ENCODE results near the gene FOXN3. TPM values are rescaled to one million over a fixed set of nuclear protein-coding genes. Genes with fewer than 3 reads are reported as not detected.

Gene FOXN3
- total and polyA plus RNA-seq, 2 donors (not counting 1 experiment from before 2014, with no cell fraction given), result 27.9 to 33.3 TPM

GRCh38 chr14:89420502-89420901 lies 3.5 kb upstream of the FOXN3 start:
- H3K27ac ChIP-seq (ENCODE audit: insufficient read depth, low read length), result no peak overlapping the region
- H3K79me2 ChIP-seq (ENCODE audit: control insufficient read depth, insufficient read depth, low read length), result no peaks in the 10 kb centered on the region
- DNase-seq (ENCODE audit: low read depth in 2 of 2), result no peak
- H3K4me3 ChIP-seq (replicated peaks in 1 of 4; ENCODE audit: control extremely low read depth in 1 of 4, insufficient read depth in 1 of 4, low read depth in 3 of 4, low read length in 4 of 4), result no peak overlapping the region
- no peak overlapping the region for H3K4me2 ChIP-seq (ENCODE audit: extremely low read depth, insufficient read depth, low read length)
- peaks cover 6% of the 10 kb centered on the region for H3K4me1 ChIP-seq (ENCODE audit: control insufficient read depth, extremely low read depth, insufficient read depth, low read length)
- no peak overlapping the region for H3K9ac ChIP-seq (ENCODE audit: insufficient read depth, low read length)
- H4K20me1 ChIP-seq (ENCODE audit: control insufficient read depth, extremely low read depth, insufficient read depth, low read length), result no peaks in the 10 kb centered on the region
- H2AFZ ChIP-seq (ENCODE audit: low read length), result no peak overlapping the region
- H3K36me3 ChIP-seq (ENCODE audit: control insufficient read depth, insufficient read depth, low read length), result no peaks in the 10 kb centered on the region
- TF ChIP-seq EZH2 (IDR thresholded peaks at IDR 0.05; ENCODE audit: low read length, missing control alignments), result no peak
- TF ChIP-seq, protein P1, sequence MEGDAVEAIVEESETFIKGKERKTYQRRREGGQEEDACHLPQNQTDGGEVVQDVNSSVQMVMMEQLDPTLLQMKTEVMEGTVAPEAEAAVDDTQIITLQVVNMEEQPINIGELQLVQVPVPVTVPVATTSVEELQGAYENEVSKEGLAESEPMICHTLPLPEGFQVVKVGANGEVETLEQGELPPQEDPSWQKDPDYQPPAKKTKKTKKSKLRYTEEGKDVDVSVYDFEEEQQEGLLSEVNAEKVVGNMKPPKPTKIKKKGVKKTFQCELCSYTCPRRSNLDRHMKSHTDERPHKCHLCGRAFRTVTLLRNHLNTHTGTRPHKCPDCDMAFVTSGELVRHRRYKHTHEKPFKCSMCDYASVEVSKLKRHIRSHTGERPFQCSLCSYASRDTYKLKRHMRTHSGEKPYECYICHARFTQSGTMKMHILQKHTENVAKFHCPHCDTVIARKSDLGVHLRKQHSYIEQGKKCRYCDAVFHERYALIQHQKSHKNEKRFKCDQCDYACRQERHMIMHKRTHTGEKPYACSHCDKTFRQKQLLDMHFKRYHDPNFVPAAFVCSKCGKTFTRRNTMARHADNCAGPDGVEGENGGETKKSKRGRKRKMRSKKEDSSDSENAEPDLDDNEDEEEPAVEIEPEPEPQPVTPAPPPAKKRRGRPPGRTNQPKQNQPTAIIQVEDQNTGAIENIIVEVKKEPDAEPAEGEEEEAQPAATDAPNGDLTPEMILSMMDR (conservative IDR thresholded peaks at IDR 0.05 in 1 of 2, IDR thresholded peaks at IDR 0.05 in 1 of 2; ENCODE audit: low read depth in 1 of 2, low read length in 2 of 2), result no peak
- no peaks in the 10 kb centered on the region for H3K9me3 ChIP-seq (ENCODE audit: control insufficient read depth, insufficient read depth, low read depth, low read length)
- H3K27me3 ChIP-seq (ENCODE audit: control insufficient read depth, insufficient read depth, low read length), result no peaks in the 10 kb centered on the region

DNA sequence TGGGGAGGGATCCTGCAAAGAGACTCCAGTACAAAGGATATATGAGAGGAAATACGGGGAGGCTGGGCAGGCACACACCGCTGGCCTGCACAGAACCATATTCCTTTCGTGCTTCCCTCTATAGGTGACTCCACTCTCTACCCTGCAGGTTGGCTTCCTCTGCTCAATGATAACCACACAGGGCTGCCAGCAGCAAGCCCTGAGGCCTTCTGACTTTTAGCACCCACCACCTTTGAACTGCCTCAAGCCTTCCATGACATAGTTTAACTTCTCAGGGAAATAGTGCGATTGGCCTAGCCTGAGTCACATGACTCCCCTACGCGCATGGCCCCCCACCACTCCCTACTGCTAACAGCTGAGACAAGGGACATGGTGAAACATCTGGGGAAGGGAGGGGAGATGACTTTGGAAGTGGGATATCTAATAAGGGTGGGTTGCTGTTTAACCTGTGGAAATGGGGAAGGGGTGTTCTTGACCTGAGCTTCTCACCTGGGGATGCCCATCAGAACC lies 3.0 kb upstream of the FOXN3 start:
- no peak for DNase-seq (ENCODE audit: low read depth in 2 of 2)
- Histone ChIP-seq H2AFZ (ENCODE audit: low read length) (no peak overlapping the region), H3K27ac (ENCODE audit: insufficient read depth, low read length) (no peak overlapping the region), H3K4me2 (ENCODE audit: extremely low read depth, insufficient read depth, low read length) (no peak overlapping the region), H3K4me1 (ENCODE audit: control insufficient read depth, extremely low read depth, insufficient read depth, low read length) (peaks cover 7% of the 10 kb centered on the region), H4K20me1 (ENCODE audit: control insufficient read depth, extremely low read depth, insufficient read depth, low read length) (no peaks in the 10 kb centered on the region), H3K27me3 (ENCODE audit: control insufficient read depth, insufficient read depth, low read length) (no peaks in the 10 kb centered on the region), H3K79me2 (ENCODE audit: control insufficient read depth, insufficient read depth, low read length) (no peaks in the 10 kb centered on the region), H3K9ac (ENCODE audit: insufficient read depth, low read length) (no peak overlapping the region), H3K36me3 (ENCODE audit: control insufficient read depth, insufficient read depth, low read length) (no peaks in the 10 kb centered on the region), H3K9me3 (ENCODE audit: control insufficient read depth, insufficient read depth, low read depth, low read length) (no peaks in the 10 kb centered on the region), H3K4me3 (replicated peaks in 1 of 4; ENCODE audit: control extremely low read depth in 1 of 4, insufficient read depth in 1 of 4, low read depth in 3 of 4, low read length in 4 of 4) (no peak overlapping the region)
- TF ChIP-seq EZH2 (IDR thresholded peaks at IDR 0.05; ENCODE audit: low read length, missing control alignments), result no peak
- TF ChIP-seq, protein P1 (conservative IDR thresholded peaks at IDR 0.05 in 1 of 2, IDR thresholded peaks at IDR 0.05 in 1 of 2; ENCODE audit: low read depth in 1 of 2, low read length in 2 of 2), result no peak

GRCh38 chr14:89418976-89419375 lies 1.9 kb upstream of the FOXN3 start:
- Histone ChIP-seq H3K36me3 (ENCODE audit: control insufficient read depth, insufficient read depth, low read length) (no peaks in the 10 kb centered on the region), H4K20me1 (ENCODE audit: control insufficient read depth, extremely low read depth, insufficient read depth, low read length) (no peaks in the 10 kb centered on the region), H3K27me3 (ENCODE audit: control insufficient read depth, insufficient read depth, low read length) (no peaks in the 10 kb centered on the region), H3K4me2 (ENCODE audit: extremely low read depth, insufficient read depth, low read length) (no peak overlapping the region), H3K9me3 (ENCODE audit: control insufficient read depth, insufficient read depth, low read depth, low read length) (no peaks in the 10 kb centered on the region), H3K27ac (ENCODE audit: insufficient read depth, low read length) (no peak overlapping the region), H3K4me3 (replicated peaks in 1 of 4; ENCODE audit: control extremely low read depth in 1 of 4, insufficient read depth in 1 of 4, low read depth in 3 of 4, low read length in 4 of 4) (no peak overlapping the region), H2AFZ (ENCODE audit: low read length) (no peak overlapping the region), H3K79me2 (ENCODE audit: control insufficient read depth, insufficient read depth, low read length) (no peaks in the 10 kb centered on the region), H3K9ac (ENCODE audit: insufficient read depth, low read length) (no peak overlapping the region), H3K4me1 (ENCODE audit: control insufficient read depth, extremely low read depth, insufficient read depth, low read length) (peaks cover 8% of the 10 kb centered on the region)
- no peak for TF ChIP-seq EZH2 (IDR thresholded peaks at IDR 0.05; ENCODE audit: low read length, missing control alignments)
- TF ChIP-seq, protein P1 (conservative IDR thresholded peaks at IDR 0.05 in 1 of 2, IDR thresholded peaks at IDR 0.05 in 1 of 2; ENCODE audit: low read depth in 1 of 2, low read length in 2 of 2), result no peak
- no peak for DNase-seq (ENCODE audit: low read depth in 2 of 2)
